ENCODE data around the gene DYSF.

GRCh38 chr2:71702971-71703898 lies 249.9 kb downstream of the DYSF start:
- TF ChIP-seq FOXA1 (IDR thresholded peaks at IDR 0.05) = no peak
- TF ChIP-seq SUZ12 (IDR thresholded peaks at IDR 0.05) = no peak
- no peak for TF ChIP-seq FOXM1 (IDR thresholded peaks at IDR 0.05; ENCODE audit: borderline replicate concordance)
- no peak for TF ChIP-seq SP1 (IDR thresholded peaks at IDR 0.05)
- no peak for TF ChIP-seq L3MBTL2 (conservative IDR thresholded peaks at IDR 0.05)
- TF ChIP-seq, protein P1, sequence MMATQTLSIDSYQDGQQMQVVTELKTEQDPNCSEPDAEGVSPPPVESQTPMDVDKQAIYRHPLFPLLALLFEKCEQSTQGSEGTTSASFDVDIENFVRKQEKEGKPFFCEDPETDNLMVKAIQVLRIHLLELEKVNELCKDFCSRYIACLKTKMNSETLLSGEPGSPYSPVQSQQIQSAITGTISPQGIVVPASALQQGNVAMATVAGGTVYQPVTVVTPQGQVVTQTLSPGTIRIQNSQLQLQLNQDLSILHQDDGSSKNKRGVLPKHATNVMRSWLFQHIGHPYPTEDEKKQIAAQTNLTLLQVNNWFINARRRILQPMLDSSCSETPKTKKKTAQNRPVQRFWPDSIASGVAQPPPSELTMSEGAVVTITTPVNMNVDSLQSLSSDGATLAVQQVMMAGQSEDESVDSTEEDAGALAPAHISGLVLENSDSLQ (IDR thresholded peaks at IDR 0.05) = no peak
- TF ChIP-seq BHLHE40 (IDR thresholded peaks at IDR 0.05; ENCODE audit: borderline replicate concordance) = no peak
- TF ChIP-seq ELF4 (IDR thresholded peaks at IDR 0.05) = no peak
- TF ChIP-seq ZNF384 (IDR thresholded peaks at IDR 0.05) = no peak
